NCI-H1417 (cell line): ENCODE results near the gene SOX21.

ENCODE experiments used
- DNase-seq, 3 experiments: peaks; one replicate each; lab custom pipeline; 2025; lab: John Stamatoyannopoulos, UW

Gene SOX21

GRCh38 chr13:94709001-94709834 is 3.1 kb downstream of the SOX21 start:
- DNase-seq = no peak

GRCh38 chr13:94708031-94708859 is 4.1 kb downstream of the SOX21 start:
- peak in 2 of 3 experiments; percentile 18 to 46 for DNase-seq

- peak; percentile 31 to 68 (median 50) for DNase-seq
These were observed 4.8 kb downstream of the SOX21 start for GRCh38 chr13:94707400-94708021.

GRCh38 chr13:94706843-94707399 is 5.4 kb downstream of the SOX21 start:
- DNase-seq = peak in 2 of 3 experiments; percentile 57 to 65

GRCh38 chr13:94706101-94706842 is 6.1 kb downstream of the SOX21 start:
- DNase-seq = peak in 2 of 3 experiments; percentile 54 to 87

GRCh38 chr13:94705081-94706030 is 7.0 kb downstream of the SOX21 start:
- DNase-seq = no peak

- no peak for DNase-seq
These were observed 7.8 kb downstream of the SOX21 start for GRCh38 chr13:94704377-94705080.

GRCh38 chr13:94703721-94704314 is 8.5 kb downstream of the SOX21 start:
- DNase-seq = no peak

- DNase-seq = no peak
These were observed 9.1 kb downstream of the SOX21 start for GRCh38 chr13:94703271-94703670.

- DNase-seq = no peak
These were observed 9.9 kb downstream of the SOX21 start for GRCh38 chr13:94702181-94703041.

GRCh38 chr13:94701313-94702180 is 10.8 kb downstream of the SOX21 start:
- no peak for DNase-seq

GRCh38 chr13:94700536-94700935 is 11.8 kb downstream of the SOX21 start:
- DNase-seq = no peak

- no peak for DNase-seq
These were observed 12.3 kb downstream of the SOX21 start for GRCh38 chr13:94700051-94700535.

GRCh38 chr13:94696171-94696570 is 16.2 kb downstream of the SOX21 start:
- no peak for DNase-seq

GRCh38 chr13:94692030-94692429 is 20.3 kb downstream of the SOX21 start:
- DNase-seq = no peak

GRCh38 chr13:94683409-94683808 is 28.9 kb downstream of the SOX21 start:
- no peak for DNase-seq

GRCh38 chr13:94682229-94682628 is 30.1 kb downstream of the SOX21 start:
- no peak for DNase-seq
